Epidermal melanocyte (primary cell): Measurements from ENCODE around the gene EHMT1.
"Not testable (repeated sequence)": the region's sequence is repeated elsewhere in the genome, so short reads cannot be mapped to it uniquely, and the experiment has no call there.

Experiments
- DNase-seq: peaks from one replicate; pipeline ENCODE4 v3.0.0; 2011; ENCODE audit warnings: low spot score; ENCODE audit not compliant: insufficient read length

EHMT1 gene

DNA sequence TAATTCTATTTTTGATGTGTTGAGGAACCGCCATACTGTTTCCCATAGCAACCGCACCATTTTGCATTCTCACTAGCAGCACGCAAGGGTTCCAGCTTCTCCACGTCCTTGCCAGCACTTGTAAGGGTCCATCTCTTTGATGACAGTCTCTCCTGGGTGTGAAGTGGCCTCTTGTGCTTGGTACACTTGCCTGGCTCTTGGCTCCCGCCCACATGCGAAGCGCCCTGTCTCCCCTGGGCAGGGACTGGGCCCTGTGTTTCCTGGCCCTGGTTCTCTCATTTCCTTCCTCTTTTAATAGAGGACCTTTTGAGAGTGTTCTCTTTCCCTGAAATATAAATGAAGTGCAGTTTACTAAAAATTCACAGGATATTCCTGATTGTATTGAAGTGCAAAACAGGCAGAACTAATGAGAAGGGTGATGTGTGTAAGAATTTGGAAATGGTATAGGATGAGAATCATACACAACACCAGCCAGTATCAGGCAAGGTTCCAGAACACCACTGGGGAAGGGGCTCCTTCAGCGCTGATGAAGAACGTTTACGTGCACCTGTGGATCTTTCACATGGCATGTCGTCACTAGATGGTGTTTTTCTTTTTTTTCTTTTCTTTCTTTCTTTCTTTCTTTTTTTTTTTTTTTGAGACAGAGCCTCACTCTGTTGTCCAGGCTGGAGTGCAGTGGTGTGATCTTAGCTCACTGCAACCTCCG lies 73.0 kb downstream of the EHMT1 start:
- no peak for DNase-seq

DNA sequence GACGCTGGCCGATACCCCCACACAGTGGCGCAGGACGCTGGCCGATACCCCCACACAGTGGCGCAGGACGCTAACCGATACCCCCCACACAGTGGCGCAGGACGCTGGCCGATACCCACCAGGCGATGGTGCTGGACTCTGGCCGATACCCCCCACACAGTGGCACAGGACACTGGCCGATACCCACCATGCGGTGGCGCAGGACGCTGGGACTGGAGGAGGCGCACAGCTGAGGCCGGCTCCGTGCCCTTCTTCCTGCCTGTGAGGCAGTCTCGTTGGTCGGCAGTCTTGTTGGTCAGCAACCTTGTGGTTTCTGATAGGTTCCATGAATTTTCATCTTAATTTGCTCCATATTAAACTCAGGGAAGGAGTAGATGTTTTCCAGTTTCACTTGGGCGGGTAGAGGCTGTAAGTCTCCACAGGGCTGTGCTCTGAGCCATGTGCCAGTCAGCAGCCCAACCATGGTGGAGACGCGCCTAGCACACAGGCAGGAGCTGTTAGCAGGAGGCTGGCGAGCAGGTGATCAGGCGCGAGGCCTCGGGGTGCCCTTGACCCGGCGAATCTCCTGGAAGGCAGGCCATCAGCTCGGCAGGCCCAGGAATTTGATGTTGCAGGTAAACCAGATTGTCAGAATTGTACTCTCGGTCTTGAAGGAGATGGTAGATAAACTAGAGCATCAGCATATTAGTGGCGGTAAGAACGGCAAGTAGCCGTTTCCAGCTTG lies 75.6 kb downstream of the EHMT1 start:
- DNase-seq: no peak

GRCh38 chr9:137694962-137695875 lies 76.4 kb downstream of the EHMT1 start:
- DNase-seq: no peak

DNA sequence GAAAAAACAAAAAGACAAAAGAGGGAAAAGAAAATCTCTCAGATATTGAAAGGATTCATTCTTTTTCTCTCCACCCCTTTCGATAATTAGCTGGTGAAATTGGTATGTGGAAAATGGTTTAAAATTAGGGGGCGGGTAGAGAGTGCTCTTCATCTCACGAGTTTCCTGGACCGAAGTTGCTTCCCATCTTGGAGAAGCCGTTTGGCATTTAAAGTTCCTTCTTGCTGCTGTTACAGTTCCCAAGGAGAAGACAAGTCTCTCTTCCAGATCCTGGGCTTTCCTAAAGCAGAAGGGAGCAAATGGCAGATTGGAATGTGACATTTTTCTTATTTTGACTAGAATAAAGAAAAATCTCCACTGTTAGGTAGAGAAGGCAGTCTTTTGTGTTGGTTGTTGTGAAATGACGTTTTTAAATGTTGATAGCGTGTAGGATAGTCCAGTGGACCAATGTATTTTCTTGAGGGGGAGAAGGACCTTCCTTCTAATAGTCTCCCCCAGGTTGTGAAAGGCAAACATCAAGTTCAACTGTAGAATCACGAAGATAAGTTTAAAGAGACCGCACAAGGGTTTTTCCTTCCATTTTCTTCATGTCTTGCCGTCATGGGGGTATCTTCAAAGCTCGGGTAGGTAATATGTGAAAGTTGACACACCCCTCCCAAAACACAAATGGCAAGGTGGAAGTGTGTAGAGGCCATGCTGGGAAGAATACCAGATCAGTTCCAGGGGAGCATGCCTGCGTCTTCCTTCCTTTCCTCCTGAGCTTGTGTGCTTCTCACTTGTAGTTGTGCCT lies 77.5 kb downstream of the EHMT1 start:
- no peak for DNase-seq

DNA sequence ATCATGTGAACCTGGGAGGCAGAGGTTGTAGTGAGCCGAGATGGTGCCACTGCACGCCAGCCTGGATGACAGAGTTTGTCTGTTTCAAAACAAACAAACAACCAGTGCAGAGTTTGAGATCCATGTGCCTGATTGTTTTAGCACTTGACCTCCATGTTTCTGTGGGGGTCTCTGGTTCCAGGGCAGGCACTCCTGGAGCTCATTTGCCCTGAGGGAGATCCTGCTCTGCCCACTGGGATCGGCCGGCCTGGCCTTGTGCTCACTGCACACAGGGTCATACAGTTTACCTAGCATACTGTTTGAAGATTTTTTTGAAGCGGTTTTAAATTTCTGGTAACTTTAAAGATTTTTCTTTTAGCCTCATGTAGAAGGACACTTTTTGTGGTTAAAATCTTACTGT lies 78.4 kb downstream of the EHMT1 start:
- DNase-seq: no peak

GRCh38 chr9:137697832-137698231 lies 79.0 kb downstream of the EHMT1 start:
- DNase-seq: no peak

- no peak for DNase-seq
Measured at GRCh38 chr9:137700911-137701310, 82.1 kb downstream of the EHMT1 start.

GRCh38 chr9:137702615-137703379 lies 84.0 kb downstream of the EHMT1 start:
- no peak for DNase-seq

DNA sequence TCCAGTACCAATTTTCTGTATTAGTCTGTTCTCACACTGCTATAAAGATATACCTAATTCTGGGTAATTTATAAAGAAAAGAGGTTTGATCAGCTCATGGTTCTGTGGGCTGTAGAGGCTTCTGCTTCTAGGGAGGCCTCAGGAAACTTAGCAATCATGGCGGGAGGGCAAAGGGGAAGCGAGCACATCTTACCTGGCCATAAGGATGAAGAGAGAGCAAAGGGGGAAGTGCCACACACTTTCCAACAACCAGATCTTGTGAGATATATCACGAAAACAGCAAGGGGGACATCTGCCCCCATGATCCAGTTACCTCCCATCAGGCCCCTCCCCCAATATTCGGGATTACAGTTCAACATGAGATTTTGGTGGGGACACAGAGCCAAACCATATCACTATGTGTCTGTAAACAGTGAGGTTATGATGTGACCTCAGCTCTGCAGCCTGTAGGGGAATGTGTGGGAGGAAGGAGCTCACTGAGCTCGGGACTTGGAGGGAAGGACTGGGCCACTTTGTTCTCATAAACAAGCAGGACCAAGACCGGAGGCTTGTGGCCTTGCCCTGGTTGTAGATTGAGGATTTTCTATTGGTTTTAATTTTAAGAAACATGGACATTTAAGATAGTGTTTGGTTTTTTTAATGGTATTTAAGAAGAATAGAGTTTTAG lies 85.2 kb downstream of the EHMT1 start:
- DNase-seq: no peak

- no peak for DNase-seq
Measured at GRCh38 chr9:137705443-137705863, 86.6 kb downstream of the EHMT1 start.

GRCh38 chr9:137705906-137706305 lies 87.1 kb downstream of the EHMT1 start:
- no peak for DNase-seq

GRCh38 chr9:137707361-137707760 lies 88.6 kb downstream of the EHMT1 start:
- DNase-seq: no peak

GRCh38 chr9:137708590-137709284 lies 89.9 kb downstream of the EHMT1 start:
- no peak for DNase-seq

DNA sequence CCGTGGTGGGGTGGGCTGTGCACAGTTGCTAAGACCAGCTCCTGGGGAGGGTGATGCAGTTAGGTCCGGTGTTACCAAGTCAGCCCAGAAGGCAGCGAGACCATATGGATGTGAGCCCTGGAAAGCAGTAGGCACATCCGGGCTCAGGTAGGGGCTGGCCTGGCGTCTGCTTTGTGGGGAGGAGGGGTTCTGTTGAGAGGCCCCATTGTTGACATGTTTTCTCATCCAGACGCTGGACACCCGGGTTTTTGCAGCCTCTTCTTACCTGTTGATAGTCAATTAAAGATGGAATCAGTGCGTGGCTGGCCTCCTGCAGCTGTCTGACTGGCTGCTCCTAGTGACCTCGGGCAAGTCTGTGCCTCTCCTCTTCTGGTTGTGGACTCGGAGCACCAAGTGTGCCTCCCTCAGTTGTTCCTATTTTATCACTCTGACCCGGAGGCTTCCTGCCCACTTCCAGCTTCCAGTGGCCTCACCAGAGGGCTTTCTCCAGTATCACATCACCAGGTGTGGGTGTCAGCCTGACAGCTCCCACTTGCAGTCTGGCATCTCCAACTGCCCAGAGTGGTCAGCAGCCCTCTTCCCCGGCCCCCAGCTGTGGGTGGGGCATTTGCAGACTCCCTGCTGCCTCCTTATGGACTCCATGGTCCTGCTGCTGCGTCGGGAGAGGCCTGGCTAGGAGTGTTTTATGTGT lies 90.8 kb downstream of the EHMT1 start:
- DNase-seq: no peak

DNA sequence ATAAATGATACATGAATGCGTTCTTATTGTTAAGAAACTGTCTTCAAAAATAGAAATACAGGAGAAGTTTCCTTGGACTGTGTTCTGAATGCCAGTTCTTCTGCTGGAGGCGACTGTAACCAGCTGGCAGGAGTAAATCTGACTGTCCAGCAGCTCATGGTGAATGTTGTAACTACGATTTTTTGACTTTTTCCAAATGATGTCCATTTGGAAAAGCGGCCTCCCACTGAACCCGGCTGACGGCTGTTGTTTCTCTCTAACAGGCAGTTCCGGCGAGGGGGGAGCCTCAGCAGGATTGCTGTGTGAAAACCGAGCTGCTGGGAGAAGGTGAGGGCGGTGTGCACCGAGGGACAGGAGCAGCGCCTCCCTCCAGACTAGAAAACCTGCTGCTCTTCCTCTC lies 91.9 kb downstream of the EHMT1 start:
- DNase-seq: no peak

DNA sequence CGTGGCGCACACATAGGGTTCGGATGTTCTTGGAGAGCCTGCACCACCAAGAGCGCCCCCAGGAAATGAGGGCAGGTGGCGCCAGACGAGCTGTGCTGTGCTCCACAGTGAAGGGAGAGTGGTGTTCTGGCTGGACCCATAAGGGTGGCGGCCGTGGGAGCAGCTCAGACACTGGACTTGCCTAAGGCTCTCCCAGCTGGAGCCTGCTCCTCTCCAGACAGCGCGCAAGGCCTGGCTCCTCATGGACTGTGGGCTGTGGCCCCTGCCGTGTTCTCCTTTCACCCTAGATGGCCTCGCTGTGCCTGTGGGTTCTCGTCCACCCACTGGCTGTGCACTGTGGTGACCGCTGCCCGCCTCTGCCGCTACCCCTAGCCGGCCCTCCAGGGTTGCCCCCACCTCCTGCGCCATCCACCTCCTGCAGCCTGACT lies 92.9 kb downstream of the EHMT1 start:
- no peak for DNase-seq

DNA sequence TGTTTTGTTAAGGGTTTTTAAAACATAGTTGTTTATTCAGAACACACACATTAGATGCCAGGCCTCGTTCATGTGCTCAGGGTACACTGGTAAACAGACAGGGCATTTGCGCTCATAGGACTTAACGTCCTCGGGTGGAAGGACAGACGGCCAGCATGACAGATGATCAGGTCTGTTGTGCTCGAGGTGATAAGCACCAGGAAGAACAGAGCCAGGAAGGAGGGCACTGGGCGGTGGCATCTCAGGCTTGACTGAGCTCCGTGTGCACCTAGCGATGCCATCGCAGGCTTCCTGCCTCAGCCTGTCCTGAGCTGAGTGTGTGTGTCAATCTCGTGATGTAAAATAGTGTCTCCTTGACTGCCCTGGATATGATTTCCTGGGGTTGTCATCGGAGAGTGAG lies 96.5 kb downstream of the EHMT1 start:
- no peak for DNase-seq

DNA sequence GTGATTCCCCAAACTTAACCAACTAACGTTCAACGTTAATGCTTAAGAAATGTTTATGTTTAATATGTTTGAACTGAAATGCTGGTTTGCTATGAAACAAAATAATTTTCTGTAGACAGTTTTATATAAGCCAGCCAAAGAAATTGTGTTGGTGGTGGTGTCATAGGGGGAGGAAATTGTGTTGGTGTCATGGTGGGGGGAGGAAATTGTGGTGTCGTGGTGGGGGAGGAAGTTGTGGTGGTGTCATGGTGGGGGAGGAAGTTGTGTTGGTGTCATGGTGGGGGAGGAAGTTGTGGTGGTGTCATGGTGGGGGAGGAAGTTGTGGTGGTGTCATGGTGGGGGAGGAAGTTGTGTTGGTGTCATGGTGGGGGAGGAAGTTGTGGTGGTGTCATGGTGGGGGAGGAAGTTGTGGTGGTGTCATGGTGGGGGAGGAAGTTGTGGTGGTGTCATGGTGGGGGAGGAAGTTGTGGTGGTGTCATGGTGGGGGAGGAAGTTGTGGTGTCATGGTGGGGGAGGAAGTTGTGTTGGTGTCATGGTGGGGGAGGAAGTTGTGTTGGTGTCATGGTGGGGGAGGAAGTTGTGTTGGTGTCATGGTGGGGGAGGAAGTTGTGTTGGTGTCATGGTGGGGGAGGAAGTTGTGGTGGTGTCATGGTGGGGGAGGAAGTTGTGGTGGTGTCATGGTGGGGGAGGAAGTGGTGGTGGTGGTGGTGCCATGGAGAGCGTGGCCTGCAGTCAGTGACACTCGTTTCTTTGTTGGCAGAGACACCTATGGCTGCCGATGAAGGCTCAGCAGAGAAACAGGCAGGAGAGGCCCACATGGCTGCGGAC lies 97.3 kb downstream of the EHMT1 start:
- not testable (repeated sequence) for DNase-seq
